B cell (primary cell): ENCODE measurements around the gene PRSS56. TPM values are rescaled to one million over a fixed set of nuclear protein-coding genes. Genes with fewer than 3 reads are reported as not detected.

Source experiments
- ATAC-seq: fragments of 200-7000 bp; cut with Tn5 transposase; one replicate; pipeline ENCODE4 v1.10.0; 2021; ENCODE audit warnings: low read depth, mild to moderate bottlenecking, moderate number of reproducible peaks, moderate library complexity
- CTCF ChIA-PET: fragments of 350-600 bp; sonication (Branson Sonifier 250); formaldehyde crosslinking; loops from one replicate; lab custom pipeline; 2021; ENCODE audit warnings: antibody characterized with exemption, inconsistent platforms; lab: Charles Lee
- POLR2A ChIA-PET: fragments of 350-600 bp; sonication (Branson Sonifier 250); formaldehyde crosslinking; loops from one replicate; lab custom pipeline; 2021; ENCODE audit warnings: antibody characterized with exemption; lab: Charles Lee
- DNase-seq: peaks from one replicate; pipeline ENCODE4 v3.0.0; 2013
- H2AFZ ChIP-seq: 2 replicates; pipeline ENCODE4 v1.6.1; 2012; ENCODE audit warnings: mild to moderate bottlenecking, low read depth, low read length; ENCODE audit not compliant: insufficient read depth, poor library complexity, severe bottlenecking
- H3K27ac ChIP-seq, 2 donors: 1 replicate in 1 of 2; 2 replicates in 1 of 2; pipeline ENCODE4 v1.5.1; 2012 to 2013; ENCODE audit warnings: low read length in 2 of 2, mild to moderate bottlenecking in 2 of 2, moderate library complexity in 1 of 2
- H3K27me3 ChIP-seq, 4 experiments: fragments of 200-600 bp in 1 of 4; sonication (generic) in 1 of 4; replicated peaks in 1 of 4; 1 replicate in 2 of 4; 2 replicates in 2 of 4; pipeline versions ENCODE4 v1.6.1 to v1.7.0; 2013 to 2016; ENCODE audit warnings: low read length in 3 of 4, mild to moderate bottlenecking in 2 of 4, mixed read lengths in 1 of 4, moderate library complexity in 1 of 4; ENCODE audit not compliant: insufficient read depth in 4 of 4, control insufficient read depth in 3 of 4; ENCODE audit errors: control extremely low read depth in 1 of 4
- H3K36me3 ChIP-seq, 2 experiments: replicated peaks in 1 of 2; 1 replicate in 1 of 2; 2 replicates in 1 of 2; pipeline versions ENCODE4 v1.6.1 to v1.7.1; 2013; ENCODE audit warnings: low read length in 1 of 2; ENCODE audit not compliant: insufficient read depth in 2 of 2, control insufficient read depth in 1 of 2; ENCODE audit errors: control extremely low read depth in 1 of 2, extremely low read depth in 1 of 2
- H3K4me1 ChIP-seq, 2 donors: fragments of 200-600 bp in 1 of 2; sonication (generic) in 1 of 2; 1 replicate in 1 of 2; 2 replicates in 1 of 2; pipeline versions ENCODE4 v1.5.1 to v1.6.1; 2013 to 2017; ENCODE audit warnings: low read length in 2 of 2; ENCODE audit not compliant: control insufficient read depth in 2 of 2, insufficient read depth in 2 of 2
- H3K4me2 ChIP-seq: replicated peaks from 2 replicates; pipeline ENCODE3; 2012; ENCODE audit warnings: mild to moderate bottlenecking, low read depth, low read length; ENCODE audit not compliant: poor library complexity, severe bottlenecking
- H3K4me3 ChIP-seq, 5 experiments: fragments of 200-600 bp in 1 of 5; sonication (generic) in 1 of 5; 1 replicate in 3 of 5; 2 replicates in 2 of 5; pipeline versions ENCODE4 v1.5.1 to v1.7.0; 2011 to 2016; ENCODE audit warnings: low read length in 4 of 5, mild to moderate bottlenecking in 4 of 5, low read depth in 2 of 5, control low read depth in 1 of 5, moderate library complexity in 1 of 5; ENCODE audit not compliant: insufficient read depth in 1 of 5; ENCODE audit errors: control extremely low read depth in 1 of 5, extremely low read depth in 1 of 5
- H3K79me2 ChIP-seq: fragments of 200-600 bp; sonication (generic); one replicate; pipeline ENCODE4 v1.6.0; 2016; ENCODE audit warnings: low read length; ENCODE audit not compliant: control insufficient read depth, insufficient read depth
- H3K9ac ChIP-seq: fragments of 200-600 bp; sonication (generic); 2 replicates; pipeline ENCODE4 v1.6.1; 2017; ENCODE audit warnings: mild to moderate bottlenecking, low read length, moderate library complexity
- H3K9me3 ChIP-seq, 3 donors: one replicate each; pipeline versions ENCODE4 v1.6.1 to v1.7.1; 2013; ENCODE audit warnings: low read length in 2 of 3; ENCODE audit not compliant: control insufficient read depth in 2 of 3, insufficient read depth in 1 of 3; ENCODE audit errors: control extremely low read depth in 1 of 3
- H4K20me1 ChIP-seq: 2 replicates; pipeline ENCODE4 v1.6.0; 2012; ENCODE audit warnings: mild to moderate bottlenecking, low read length; ENCODE audit not compliant: insufficient read depth, control insufficient read depth, poor library complexity, severe bottlenecking
- H3K27ac Mint-ChIP-seq: one replicate; pipeline ENCODE4 v1.8.0; 2021; ENCODE audit warnings: mixed read lengths
- H3K27me3 Mint-ChIP-seq: one replicate; pipeline ENCODE4 v1.8.0; 2021; ENCODE audit warnings: mixed read lengths
- H3K4me1 Mint-ChIP-seq: one replicate; pipeline ENCODE4 v1.8.0; 2021; ENCODE audit warnings: mixed read lengths
- H3K4me3 Mint-ChIP-seq: one replicate; pipeline ENCODE4 v1.8.0; 2021; ENCODE audit warnings: mixed read lengths
- H3K9me3 Mint-ChIP-seq: one replicate; pipeline ENCODE4 v1.8.0; 2022; ENCODE audit warnings: mixed read lengths; ENCODE audit not compliant: insufficient read depth
- EZH2 ChIP-seq: IDR thresholded peaks from 2 replicates; pipeline ENCODE4 v1.6.1; 2012; ENCODE audit warnings: borderline replicate concordance, low read depth, mild to moderate bottlenecking, moderate library complexity, low read length; ENCODE audit not compliant: insufficient read depth, poor library complexity, severe bottlenecking
- WGBS: methylation state at CpG from one replicate; pipeline ENCODE4 v1.1.5; 2013; ENCODE audit warnings: missing lambda C conversion rate; ENCODE audit not compliant: insufficient coverage; 5-methylcytosine and 5-hydroxymethylcytosine counted together
- intact Hi-C: fragments of 100-400 bp; cut with micrococcal nuclease; formaldehyde crosslinking; loops from one replicate; pipeline ENCODE4 v1.10.0; 2022
- polyA plus RNA-seq: library from polyadenylated mRNA; depleted of rRNA; stranded (reverse); fragments of >200 nt; gene quantifications from 2 replicates; pipeline ENCODE4 v1.2.3, GENCODE V29; 2012
- total RNA-seq, 2 donors: library from RNA; stranded (reverse); fragments of 120-200 nt in 1 of 2; gene quantifications; 1 replicate in 1 of 2; 2 replicates in 1 of 2; pipeline versions ENCODE4 v1.2.3 to v1.2.4, GENCODE V29; 2013 to 2022
- TF ChIP-seq, protein P1 (sequence below): fragments of 200-600 bp; IDR thresholded peaks from one replicate; pipeline ENCODE4 v1.8.0; 2022; ENCODE audit warnings: antibody characterized with exemption, mild to moderate bottlenecking

The PRSS56 gene
- total and polyA plus RNA-seq, 2 donors (not counting 1 experiment from before 2014, with no cell fraction given), result not detected

DNA sequence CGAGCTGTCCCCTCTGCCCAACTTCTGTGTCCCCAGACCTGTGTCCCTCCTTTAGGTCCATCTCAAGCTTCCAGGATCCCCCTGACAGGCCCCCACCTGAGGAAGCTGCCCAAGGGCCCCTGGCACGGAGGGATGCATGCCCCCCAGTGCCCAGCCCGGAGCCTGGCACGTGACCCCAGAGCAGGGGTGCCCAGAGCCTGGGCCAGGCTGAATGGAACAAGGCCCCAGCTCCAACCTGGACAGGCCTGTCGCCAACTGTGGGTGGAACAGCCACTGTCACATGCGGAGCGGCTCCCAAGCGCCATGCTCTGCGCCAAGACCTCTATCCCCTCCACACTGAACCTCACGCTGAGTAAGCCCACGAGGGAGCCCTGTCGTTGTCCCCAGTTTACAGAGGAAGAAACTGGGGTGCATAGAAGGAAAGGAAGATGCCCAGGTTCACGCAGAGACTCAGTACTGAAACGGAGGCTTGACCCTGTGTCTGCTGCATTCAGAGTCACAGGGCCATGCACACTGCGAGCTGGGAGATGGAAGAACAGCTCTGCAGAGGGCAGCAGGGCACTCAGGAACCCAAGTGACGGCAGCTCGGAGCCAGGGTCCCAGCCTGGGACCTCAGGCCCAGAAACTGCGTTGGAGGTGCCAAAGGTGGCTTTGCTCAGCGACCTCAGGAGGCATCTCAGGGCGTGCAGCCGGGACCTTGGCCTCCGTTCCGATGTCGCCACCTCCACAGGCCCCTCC lies 27.1 kb upstream of the PRSS56 start:
- POLR2A ChIA-PET, result no interaction called here
- Histone ChIP-seq H3K27ac (no peak overlapping the region), H3K9me3 (no peaks in the 10 kb centered on the region), H3K36me3 (no peaks in the 10 kb centered on the region), H3K27me3 (peaks cover 0 to 14% (median 0%) of the 10 kb centered on the region in 4 experiments), H3K4me3 (no peak overlapping the region), H3K9ac (no peak overlapping the region), H4K20me1 (no peaks in the 10 kb centered on the region), H3K4me2 (no peak overlapping the region), H2AFZ (no peak overlapping the region), H3K79me2 (no peaks in the 10 kb centered on the region), H3K4me1 (no peaks in the 10 kb centered on the region)
- Mint-ChIP-seq H3K27me3 (peaks cover 28% of the 10 kb centered on the region), H3K4me1 (peaks cover 5% of the 10 kb centered on the region), H3K9me3 (no peaks in the 10 kb centered on the region), H3K4me3 (no peak overlapping the region), H3K27ac (no peak overlapping the region)
- ATAC-seq, result no peak
- TF ChIP-seq, protein P1, sequence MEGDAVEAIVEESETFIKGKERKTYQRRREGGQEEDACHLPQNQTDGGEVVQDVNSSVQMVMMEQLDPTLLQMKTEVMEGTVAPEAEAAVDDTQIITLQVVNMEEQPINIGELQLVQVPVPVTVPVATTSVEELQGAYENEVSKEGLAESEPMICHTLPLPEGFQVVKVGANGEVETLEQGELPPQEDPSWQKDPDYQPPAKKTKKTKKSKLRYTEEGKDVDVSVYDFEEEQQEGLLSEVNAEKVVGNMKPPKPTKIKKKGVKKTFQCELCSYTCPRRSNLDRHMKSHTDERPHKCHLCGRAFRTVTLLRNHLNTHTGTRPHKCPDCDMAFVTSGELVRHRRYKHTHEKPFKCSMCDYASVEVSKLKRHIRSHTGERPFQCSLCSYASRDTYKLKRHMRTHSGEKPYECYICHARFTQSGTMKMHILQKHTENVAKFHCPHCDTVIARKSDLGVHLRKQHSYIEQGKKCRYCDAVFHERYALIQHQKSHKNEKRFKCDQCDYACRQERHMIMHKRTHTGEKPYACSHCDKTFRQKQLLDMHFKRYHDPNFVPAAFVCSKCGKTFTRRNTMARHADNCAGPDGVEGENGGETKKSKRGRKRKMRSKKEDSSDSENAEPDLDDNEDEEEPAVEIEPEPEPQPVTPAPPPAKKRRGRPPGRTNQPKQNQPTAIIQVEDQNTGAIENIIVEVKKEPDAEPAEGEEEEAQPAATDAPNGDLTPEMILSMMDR, result no peak
- no peak for TF ChIP-seq EZH2
- DNase-seq, result no peak
- CTCF ChIA-PET, result no interaction called here
- WGBS, result 83% methylated on average over 19 of the region's 24 CpGs
- intact Hi-C loops, result no loop called here

DNA sequence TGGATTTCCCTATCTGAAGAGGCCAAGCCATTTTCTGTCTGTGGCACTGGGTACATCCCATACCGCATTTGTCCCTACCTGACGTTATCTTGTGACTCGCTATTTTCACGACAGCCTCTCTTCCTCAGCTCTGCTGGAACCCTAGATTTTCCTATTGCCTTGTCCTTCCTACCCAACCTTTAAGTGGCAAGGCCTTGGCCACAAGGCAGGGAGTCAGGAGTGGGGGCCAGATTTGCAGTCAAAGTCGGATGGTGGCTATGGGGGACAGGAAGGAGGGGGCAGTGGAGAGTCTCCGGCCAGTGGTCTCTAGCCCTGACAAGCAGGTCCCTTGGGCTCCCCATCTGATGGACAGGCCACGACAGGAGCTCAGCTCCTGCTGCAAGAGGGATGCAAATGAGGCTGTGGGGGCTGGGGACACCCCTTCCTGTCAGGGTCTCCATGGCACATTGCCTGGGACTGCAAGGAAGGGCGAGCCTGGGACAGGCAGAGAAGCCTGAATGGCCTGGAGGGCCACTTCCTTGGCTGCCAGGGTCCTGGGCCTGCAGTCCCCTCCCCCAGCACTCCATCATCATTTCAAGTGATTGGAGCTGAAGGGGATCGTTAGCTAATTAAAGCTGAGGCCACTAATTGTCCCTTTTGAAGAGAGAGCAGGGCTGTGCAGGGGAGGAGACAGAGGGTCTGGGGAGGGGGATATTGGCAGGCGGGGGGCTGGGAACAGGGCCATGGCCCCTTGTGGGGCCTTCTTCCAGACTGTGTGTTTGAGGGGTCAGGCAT lies 26.3 kb upstream of the PRSS56 start:
- H3K27me3 ChIP-seq, result peaks cover 0 to 6% (median 0%) of the 10 kb centered on the region in 4 experiments
- H3K27ac ChIP-seq, result no peak overlapping the region
- no peak for ATAC-seq
- no peak overlapping the region for H3K4me3 ChIP-seq
- no peak for TF ChIP-seq EZH2
- TF ChIP-seq, protein P1, result no peak
- H3K4me1 ChIP-seq, result no peaks in the 10 kb centered on the region
- intact Hi-C loops, result no loop called here
- no peaks in the 10 kb centered on the region for H3K9me3 ChIP-seq
- no peaks in the 10 kb centered on the region for H3K36me3 ChIP-seq
- H3K4me1 Mint-ChIP-seq, result peaks cover under 1% of the 10 kb centered on the region
- no peaks in the 10 kb centered on the region for H4K20me1 ChIP-seq
- H2AFZ ChIP-seq, result no peak overlapping the region
- CTCF ChIA-PET, result no interaction called here
- H3K27ac Mint-ChIP-seq, result no peak overlapping the region
- H3K79me2 ChIP-seq, result no peaks in the 10 kb centered on the region
- no peaks in the 10 kb centered on the region for H3K9me3 Mint-ChIP-seq
- peaks cover 28% of the 10 kb centered on the region for H3K27me3 Mint-ChIP-seq
- WGBS, result 81% methylated on average over 10 of the region's 10 CpGs
- no peak overlapping the region for H3K4me2 ChIP-seq
- no peak overlapping the region for H3K4me3 Mint-ChIP-seq
- POLR2A ChIA-PET, result no interaction called here
- DNase-seq, result no peak
- H3K9ac ChIP-seq, result no peak overlapping the region
